ENCODE results near the gene MANBA. TPM values are rescaled to one million over a fixed set of nuclear protein-coding genes. Genes with fewer than 3 reads are reported as not detected.

MANBA gene
- total RNA-seq, 1 experiment from 2014 or later: 14.5 TPM

GRCh38 chr4:102675141-102675540 is 85.6 kb downstream of the MANBA start:
- H3K9me3 ChIP-seq (ENCODE audit: control insufficient read depth, insufficient read depth, low read depth, low read length): no peaks in the 10 kb centered on the region
- H3K4me3 ChIP-seq (ENCODE audit: low read depth in 2 of 2, low read length in 2 of 2): no peak overlapping the region
- DNase-seq (ENCODE audit: low read depth, low spot score) (no peak), ATAC-seq (no peak)
- ChIA-PET POLR2A (no interaction called here), CTCF (no interaction called here)
- H3K27ac ChIP-seq (ENCODE audit: low read length): no peak overlapping the region
- BruUV-seq (replicated peaks): no TSS peak
- TF ChIP-seq CTCF (IDR thresholded peaks at IDR 0.05): no peak
- no peak for TF ChIP-seq TCF7L2 (IDR thresholded peaks at IDR 0.05; ENCODE audit: low read depth, low read length)
- no peak for TF ChIP-seq SIN3A (IDR thresholded peaks at IDR 0.05; ENCODE audit: borderline replicate concordance, insufficient read depth, low read depth, low read length)
- no peak for TF ChIP-seq POLR2AphosphoS5 (IDR thresholded peaks at IDR 0.05; ENCODE audit: low read depth, low read length)
- no peak for TF ChIP-seq REST (IDR thresholded peaks at IDR 0.05; ENCODE audit: insufficient read depth in 1 of 2, low read depth in 2 of 2, low read length in 1 of 2)
- intact Hi-C loops (cut with micrococcal nuclease; ENCODE audit: unreplicated experiment) (no loop called here), in situ Hi-C loops (cut with HindIII; ENCODE audit: low pct_unique_long_range_greater_than_20kb, low sequenced_read_pairs) (no loop called here)
- H3K27me3 ChIP-seq (ENCODE audit: control insufficient read depth, insufficient read depth, low read length): no peaks in the 10 kb centered on the region
- peaks cover 4% of the 10 kb centered on the region; the same call in 1 of the 2 replicates for H3K4me1 ChIP-seq (ENCODE audit: control insufficient read depth, insufficient read depth, low read length)
- no peaks in the 10 kb centered on the region for H3K36me3 ChIP-seq (ENCODE audit: control insufficient read depth, insufficient read depth, low read length)

GRCh38 chr4:102667001-102667400 is 93.8 kb downstream of the MANBA start:
- Histone ChIP-seq H3K27me3 (ENCODE audit: control insufficient read depth, insufficient read depth, low read length) (no peaks in the 10 kb centered on the region), H3K27ac (ENCODE audit: low read length) (no peak overlapping the region), H3K9me3 (ENCODE audit: control insufficient read depth, insufficient read depth, low read depth, low read length) (no peaks in the 10 kb centered on the region), H3K4me1 (ENCODE audit: control insufficient read depth, insufficient read depth, low read length) (no peaks in the 10 kb centered on the region), H3K4me3 (ENCODE audit: low read depth in 2 of 2, low read length in 2 of 2) (no peak overlapping the region), H3K36me3 (ENCODE audit: control insufficient read depth, insufficient read depth, low read length) (no peaks in the 10 kb centered on the region)
- ATAC-seq (no peak), DNase-seq (ENCODE audit: low read depth, low spot score) (no peak)
- TF ChIP-seq POLR2AphosphoS5 (IDR thresholded peaks at IDR 0.05; ENCODE audit: low read depth, low read length) (no peak), CTCF (IDR thresholded peaks at IDR 0.05) (no peak), TCF7L2 (IDR thresholded peaks at IDR 0.05; ENCODE audit: low read depth, low read length) (no peak), SIN3A (IDR thresholded peaks at IDR 0.05; ENCODE audit: borderline replicate concordance, insufficient read depth, low read depth, low read length) (no peak), REST (IDR thresholded peaks at IDR 0.05; ENCODE audit: insufficient read depth in 1 of 2, low read depth in 2 of 2, low read length in 1 of 2) (no peak)
- intact Hi-C loops (cut with micrococcal nuclease; ENCODE audit: unreplicated experiment) (no loop called here), in situ Hi-C loops (cut with HindIII; ENCODE audit: low pct_unique_long_range_greater_than_20kb, low sequenced_read_pairs) (no loop called here)
- no TSS peak for BruUV-seq (replicated peaks)
- CTCF ChIA-PET: no interaction called here
- POLR2A ChIA-PET: no interaction called here
